Gastrocnemius medialis (tissue), 4 donors: ENCODE data around the gene TAF11L14.

ENCODE experiments used
- POLR2A ChIP-seq, 2 donors: fragments of 450-650 bp; IDR thresholded peaks; one replicate each; pipeline ENCODE4 v1.6.1; 2017; ENCODE audit warnings: antibody characterized with exemption in 2 of 2, mild to moderate bottlenecking in 2 of 2, moderate library complexity in 2 of 2
- TF ChIP-seq, protein P1 (sequence below), 5 experiments: fragments of 450-650 bp in 3 of 5; fragments of 200-600 bp in 2 of 5; sonication (generic) in 2 of 5; IDR thresholded peaks in 4 of 5; conservative IDR thresholded peaks in 1 of 5; 1 replicate in 4 of 5; 2 replicates in 1 of 5; pipeline ENCODE4 v1.5.1; 2016 to 2019; ENCODE audit warnings: antibody characterized with exemption in 5 of 5, mild to moderate bottlenecking in 3 of 5, moderate library complexity in 3 of 5

DNA sequence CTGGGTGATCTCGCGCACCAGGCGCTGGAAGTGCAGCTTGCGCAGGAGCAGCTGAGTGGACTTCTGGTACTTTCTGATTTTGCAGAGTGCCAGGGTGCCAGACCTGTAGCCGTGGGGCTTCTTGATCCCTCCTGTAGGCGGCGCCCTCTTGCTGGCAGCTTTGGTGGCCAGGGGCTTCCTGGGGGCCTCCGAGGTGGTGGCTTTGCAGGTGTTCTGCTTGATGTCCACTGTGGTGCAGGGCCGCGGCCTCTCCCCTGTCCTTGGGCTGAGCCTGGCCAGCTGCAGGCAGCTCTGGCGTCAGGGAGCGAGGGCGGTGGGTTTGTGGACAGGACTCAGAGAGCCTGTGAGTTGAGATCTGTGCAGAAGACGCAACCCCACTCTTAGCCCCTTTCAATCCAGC, 36.1 kb downstream of the TAF11L14 start:
- TF ChIP-seq, protein P1, sequence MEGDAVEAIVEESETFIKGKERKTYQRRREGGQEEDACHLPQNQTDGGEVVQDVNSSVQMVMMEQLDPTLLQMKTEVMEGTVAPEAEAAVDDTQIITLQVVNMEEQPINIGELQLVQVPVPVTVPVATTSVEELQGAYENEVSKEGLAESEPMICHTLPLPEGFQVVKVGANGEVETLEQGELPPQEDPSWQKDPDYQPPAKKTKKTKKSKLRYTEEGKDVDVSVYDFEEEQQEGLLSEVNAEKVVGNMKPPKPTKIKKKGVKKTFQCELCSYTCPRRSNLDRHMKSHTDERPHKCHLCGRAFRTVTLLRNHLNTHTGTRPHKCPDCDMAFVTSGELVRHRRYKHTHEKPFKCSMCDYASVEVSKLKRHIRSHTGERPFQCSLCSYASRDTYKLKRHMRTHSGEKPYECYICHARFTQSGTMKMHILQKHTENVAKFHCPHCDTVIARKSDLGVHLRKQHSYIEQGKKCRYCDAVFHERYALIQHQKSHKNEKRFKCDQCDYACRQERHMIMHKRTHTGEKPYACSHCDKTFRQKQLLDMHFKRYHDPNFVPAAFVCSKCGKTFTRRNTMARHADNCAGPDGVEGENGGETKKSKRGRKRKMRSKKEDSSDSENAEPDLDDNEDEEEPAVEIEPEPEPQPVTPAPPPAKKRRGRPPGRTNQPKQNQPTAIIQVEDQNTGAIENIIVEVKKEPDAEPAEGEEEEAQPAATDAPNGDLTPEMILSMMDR (IDR thresholded peaks at IDR 0.05 in 4 of 5, conservative IDR thresholded peaks at IDR 0.05 in 1 of 5), result no peak
- TF ChIP-seq POLR2A (IDR thresholded peaks at IDR 0.05), result no peak
